ENCODE measurements around the gene CEND1. TPM values are rescaled to one million over a fixed set of nuclear protein-coding genes. Genes with fewer than 3 reads are reported as not detected.
A peak's percentile ranks its signal among the peaks of the same experiment; 100 is the strongest.

The CEND1 gene
- total RNA-seq, 1 experiment from 2014 or later = 0.81 TPM

- H3K36me3 Mint-ChIP-seq (ENCODE audit: insufficient read depth in 1 of 3, low read depth in 3 of 3) = peaks cover 29 to 40% (median 30%) of the 10 kb centered on the region in 3 experiments
- H3K56ac ChIP-seq (ENCODE audit: insufficient read length, low read depth, low read length) = no peak overlapping the region
- no peak for TF ChIP-seq CTCF (conservative IDR thresholded peaks at IDR 0.05)
- no peak overlapping the region for H3T11ph ChIP-seq (ENCODE audit: low read length)
- no peak overlapping the region for H2AK5ac ChIP-seq (ENCODE audit: insufficient read length, low read length)
- WGBS (ENCODE audit: extremely low coverage, insufficient read length, low lambda C conversion rate) = no CpG with 5 or more reads among the region's 9 CpGs
- DNase-seq = no peak
- H4K5ac ChIP-seq (ENCODE audit: insufficient read length, low read depth, low read length) = no peak overlapping the region
- H3K27me3 ChIP-seq (ENCODE audit: insufficient read depth, low read length) = no peaks in the 10 kb centered on the region
- H2BK120ac ChIP-seq (ENCODE audit: low read depth, low read length, poor library complexity, severe bottlenecking) = no peak overlapping the region
- H3K23ac ChIP-seq (ENCODE audit: insufficient read length, low read depth, low read length) = no peak overlapping the region
- no peak overlapping the region for H3K27ac ChIP-seq (ENCODE audit: insufficient read length, low read depth, low read length)
- peak overlapping the region in 2 of 3 experiments; percentile 13 to 91; a peak in 3 of 7 replicates for H3K27ac Mint-ChIP-seq
- no peaks in the 10 kb centered on the region for H3K9me3 Mint-ChIP-seq
- H2BK20ac ChIP-seq (ENCODE audit: low read depth, low read length, poor library complexity, severe bottlenecking) = no peak overlapping the region
- no peaks in the 10 kb centered on the region for H4K20me1 ChIP-seq (ENCODE audit: control insufficient read depth, insufficient read depth, insufficient read length)
- H3K79me2 ChIP-seq (ENCODE audit: insufficient read depth, low read length) = peaks cover 10% of the 10 kb centered on the region; the same call in 1 of the 2 replicates
- peaks cover 1% of the 10 kb centered on the region; the same call in 1 of the 2 replicates for H3K27me3 Mint-ChIP-seq (ENCODE audit: low read depth)
- no peak overlapping the region for H2BK15ac ChIP-seq (ENCODE audit: low read depth, low read length)
- H2BK5ac ChIP-seq (ENCODE audit: insufficient read length, low read length) = no peak overlapping the region
- peaks cover 12% of the 10 kb centered on the region for H3K23me2 ChIP-seq (ENCODE audit: insufficient read length, low read depth, low read length, poor library complexity, severe bottlenecking)
- H3K9ac ChIP-seq (ENCODE audit: extremely low read depth, insufficient read length, low read length) = no peak overlapping the region
- no peak overlapping the region for H3K14ac ChIP-seq (ENCODE audit: insufficient read depth, low read length)
- peaks cover 9% of the 10 kb centered on the region for H3K79me1 ChIP-seq (ENCODE audit: insufficient read depth, low read depth, low read length, poor library complexity, severe bottlenecking)
- peaks cover 15 to 37% of the 10 kb centered on the region in 2 experiments for H3K4me1 Mint-ChIP-seq
- H3K4ac ChIP-seq (ENCODE audit: low read depth, low read length) = no peak overlapping the region
- no peaks in the 10 kb centered on the region for H3K4me1 ChIP-seq (ENCODE audit: insufficient read depth, low read length)
- H2BK12ac ChIP-seq (ENCODE audit: insufficient read length, low read depth, low read length) = no peak overlapping the region
- no peak overlapping the region for H3K4me2 ChIP-seq (ENCODE audit: insufficient read depth, insufficient read length, low read length)
- no peak overlapping the region for H3K18ac ChIP-seq (ENCODE audit: insufficient read length, low read depth, low read length)
- H2AFZ ChIP-seq (ENCODE audit: low read length) = no peak overlapping the region
- H3K4me3 Mint-ChIP-seq = no peak overlapping the region
- no peak overlapping the region for H4K91ac ChIP-seq (ENCODE audit: insufficient read length, low read depth, low read length)
- no peaks in the 10 kb centered on the region for H3K9me3 ChIP-seq (ENCODE audit: control insufficient read depth, low read depth, low read length)
- no peak overlapping the region for H4K8ac ChIP-seq (replicated peaks; ENCODE audit: insufficient read length, low read depth, low read length)
Measured at GRCh38 chr11:813456-814096, 23.7 kb upstream of the CEND1 start.

All from H9 (cell line).